Measurements from ENCODE around the gene PIAS4.

- no peak for TF ChIP-seq CTCF (IDR thresholded peaks at IDR 0.05)
- TF ChIP-seq POLR2AphosphoS5 (IDR thresholded peaks at IDR 0.05), result no peak
- TF ChIP-seq EP300 (IDR thresholded peaks at IDR 0.05), result no peak
These were observed 11.9 kb upstream of the PIAS4 start for GRCh38 chr19:3995607-3996006.
